Activated T-helper 17 cell treated with anti-CD3 and anti-CD28 coated beads, Interleukin-2, amount 50 U/mL, for 72 hours (primary cell): ENCODE measurements around the gene CACNA1C. TPM values are rescaled to one million over a fixed set of nuclear protein-coding genes. Genes with fewer than 3 reads are reported as not detected.

Experiments
- ATAC-seq: fragments of 150-1000 bp; cut with Tn5 transposase; replicated peaks from 2 replicates; pipeline ENCODE4 v1.10.0; 2021; ENCODE audit warnings: mild to moderate bottlenecking, moderate library complexity
- H3K27ac Mint-ChIP-seq: one replicate; pipeline ENCODE4 v1.8.0; 2022; ENCODE audit warnings: mixed read lengths
- H3K27me3 Mint-ChIP-seq: one replicate; pipeline ENCODE4 v1.8.0; 2022; ENCODE audit warnings: mixed read lengths
- H3K36me3 Mint-ChIP-seq: one replicate; pipeline ENCODE4 v1.8.0; 2022; ENCODE audit warnings: low read depth, mild to moderate bottlenecking, mixed read lengths
- H3K4me1 Mint-ChIP-seq: one replicate; pipeline ENCODE4 v1.8.0; 2022; ENCODE audit warnings: mixed read lengths
- H3K4me3 Mint-ChIP-seq: one replicate; pipeline ENCODE4 v1.8.0; 2022; ENCODE audit warnings: mild to moderate bottlenecking, mixed read lengths
- H3K9me3 Mint-ChIP-seq: one replicate; pipeline ENCODE4 v1.8.0; 2022; ENCODE audit warnings: mixed read lengths
- total RNA-seq, 2 donors: library from RNA; stranded (reverse); gene quantifications; one replicate each; pipeline ENCODE4 v1.2.3, GENCODE V29; 2022

Gene CACNA1C
- total RNA-seq, 2 donors from 2014 or later: 0.04 to 0.21 TPM

GRCh38 chr12:2531371-2531770, 478.6 kb downstream of the CACNA1C start:
- no peaks in the 10 kb centered on the region for H3K4me1 Mint-ChIP-seq
- H3K9me3 Mint-ChIP-seq: no peaks in the 10 kb centered on the region
- no peak overlapping the region for H3K4me3 Mint-ChIP-seq

DNA sequence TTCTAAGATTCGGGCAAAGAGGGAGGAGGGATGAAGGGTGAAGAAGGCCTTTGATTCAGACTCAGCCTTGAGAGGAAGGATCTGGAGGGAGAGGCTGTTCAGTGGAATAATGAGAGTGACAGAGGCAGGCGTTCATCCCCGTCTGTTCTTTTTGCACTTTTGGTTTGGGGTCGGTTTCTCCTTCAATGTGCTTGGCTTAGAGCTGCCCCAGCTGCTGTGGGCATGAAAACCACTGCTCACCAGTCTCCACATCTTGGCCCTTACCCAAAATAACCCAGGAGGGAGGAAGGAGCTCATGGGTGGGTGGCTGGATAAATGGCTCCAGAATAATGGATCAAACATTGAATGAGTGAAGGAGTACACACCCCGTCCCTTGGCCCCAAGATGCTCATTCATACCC, 480.2 kb downstream of the CACNA1C start:
- no peaks in the 10 kb centered on the region for H3K36me3 Mint-ChIP-seq
- no peak overlapping the region for H3K27ac Mint-ChIP-seq
- H3K9me3 Mint-ChIP-seq: no peaks in the 10 kb centered on the region
- no peak for ATAC-seq
- H3K27me3 Mint-ChIP-seq: peaks cover 5% of the 10 kb centered on the region
- no peaks in the 10 kb centered on the region for H3K4me1 Mint-ChIP-seq
- H3K4me3 Mint-ChIP-seq: no peak overlapping the region

More at GRCh38 chr12:2531371-2531770, 478.6 kb downstream of the CACNA1C start:
- ATAC-seq: no peak
- Mint-ChIP-seq H3K27ac (no peak overlapping the region), H3K27me3 (peaks cover 5% of the 10 kb centered on the region), H3K36me3 (no peaks in the 10 kb centered on the region)

DNA sequence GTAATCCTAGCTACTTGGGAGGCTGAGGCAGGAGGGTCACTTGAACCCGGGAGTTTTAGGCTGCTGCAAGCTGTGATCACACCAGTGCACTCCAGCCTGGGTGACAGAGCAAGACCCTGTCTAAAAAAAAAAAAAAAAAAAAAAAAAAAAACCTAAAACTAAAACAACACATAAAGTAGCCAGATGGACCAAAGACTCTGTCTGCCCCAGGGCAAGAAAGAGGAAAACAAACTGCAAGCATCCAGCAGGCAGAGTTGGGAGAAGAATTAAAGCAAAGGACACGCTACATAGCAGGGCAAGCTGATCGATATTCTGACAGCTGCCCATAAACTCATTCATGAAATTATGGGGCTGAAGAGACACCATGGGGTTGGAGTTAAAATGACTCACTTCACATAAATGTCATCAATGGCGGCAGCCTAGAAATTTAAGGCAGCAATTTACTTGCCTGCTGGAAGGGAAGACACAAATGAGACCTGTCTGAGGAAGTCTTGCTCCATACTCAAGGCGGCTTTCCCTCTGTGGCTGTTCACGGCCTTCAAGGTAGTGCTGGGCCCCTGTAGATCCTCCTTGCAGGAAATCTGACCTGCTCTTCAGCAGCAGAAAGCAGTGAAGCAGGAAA, 482.9 kb downstream of the CACNA1C start:
- no peak for ATAC-seq
- H3K27me3 Mint-ChIP-seq: peaks cover 5% of the 10 kb centered on the region
- no peaks in the 10 kb centered on the region for H3K9me3 Mint-ChIP-seq
- H3K36me3 Mint-ChIP-seq: no peaks in the 10 kb centered on the region
- H3K4me1 Mint-ChIP-seq: no peaks in the 10 kb centered on the region
- no peak overlapping the region for H3K4me3 Mint-ChIP-seq
- H3K27ac Mint-ChIP-seq: no peak overlapping the region

DNA sequence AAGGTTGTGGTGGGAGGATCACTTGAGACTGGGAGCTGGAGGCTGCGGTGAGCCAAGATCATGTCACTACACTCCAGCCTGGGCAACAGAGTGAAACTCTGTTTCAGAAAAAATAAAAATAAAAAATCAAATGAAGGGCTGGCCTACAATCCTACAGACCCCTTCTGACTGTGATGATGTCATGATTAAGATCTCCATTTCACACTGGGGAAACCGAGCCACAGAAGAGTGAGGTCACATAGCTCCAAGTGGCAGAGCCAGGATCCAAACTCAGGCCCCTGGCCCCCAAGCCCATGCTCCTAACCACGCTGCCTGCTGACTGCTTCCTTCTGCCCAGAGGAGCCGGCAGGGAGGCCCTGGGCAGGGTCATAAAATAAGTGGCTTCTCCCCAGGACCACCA, 483.9 kb downstream of the CACNA1C start:
- Mint-ChIP-seq H3K4me3 (no peak overlapping the region), H3K27me3 (peaks cover 6% of the 10 kb centered on the region), H3K4me1 (no peaks in the 10 kb centered on the region), H3K27ac (no peak overlapping the region), H3K9me3 (no peaks in the 10 kb centered on the region), H3K36me3 (no peaks in the 10 kb centered on the region)
- no peak for ATAC-seq

GRCh38 chr12:2537868-2538541, 485.2 kb downstream of the CACNA1C start:
- peaks cover 7% of the 10 kb centered on the region for H3K27me3 Mint-ChIP-seq
- no peak for ATAC-seq
- H3K4me3 Mint-ChIP-seq: no peak overlapping the region
- no peaks in the 10 kb centered on the region for H3K4me1 Mint-ChIP-seq
- no peaks in the 10 kb centered on the region for H3K9me3 Mint-ChIP-seq
- H3K27ac Mint-ChIP-seq: no peak overlapping the region
- H3K36me3 Mint-ChIP-seq: no peaks in the 10 kb centered on the region

DNA sequence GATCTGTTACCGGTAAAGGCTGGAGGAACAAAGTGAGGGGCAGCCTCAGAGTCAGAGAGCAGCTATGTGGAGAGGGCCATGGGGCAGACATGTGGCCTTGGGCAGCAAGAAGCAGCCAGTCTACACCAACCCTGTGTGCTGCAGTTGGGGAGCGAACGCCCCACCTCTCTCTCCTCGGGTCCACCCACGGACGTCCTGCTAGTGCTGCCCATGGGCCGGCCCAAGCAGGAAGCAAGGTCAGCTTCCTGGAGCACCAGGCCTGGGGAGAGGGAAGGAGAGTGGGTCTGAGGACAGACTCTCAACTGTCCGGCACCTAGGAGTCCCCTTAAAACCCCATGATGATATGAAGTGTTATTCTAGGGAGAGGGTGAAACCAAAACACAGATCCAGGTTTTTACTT, 487.2 kb downstream of the CACNA1C start:
- no peak for ATAC-seq
- Mint-ChIP-seq H3K4me3 (no peak overlapping the region), H3K9me3 (no peaks in the 10 kb centered on the region), H3K4me1 (no peaks in the 10 kb centered on the region), H3K27ac (no peak overlapping the region), H3K36me3 (no peaks in the 10 kb centered on the region), H3K27me3 (peaks cover 7% of the 10 kb centered on the region)

DNA sequence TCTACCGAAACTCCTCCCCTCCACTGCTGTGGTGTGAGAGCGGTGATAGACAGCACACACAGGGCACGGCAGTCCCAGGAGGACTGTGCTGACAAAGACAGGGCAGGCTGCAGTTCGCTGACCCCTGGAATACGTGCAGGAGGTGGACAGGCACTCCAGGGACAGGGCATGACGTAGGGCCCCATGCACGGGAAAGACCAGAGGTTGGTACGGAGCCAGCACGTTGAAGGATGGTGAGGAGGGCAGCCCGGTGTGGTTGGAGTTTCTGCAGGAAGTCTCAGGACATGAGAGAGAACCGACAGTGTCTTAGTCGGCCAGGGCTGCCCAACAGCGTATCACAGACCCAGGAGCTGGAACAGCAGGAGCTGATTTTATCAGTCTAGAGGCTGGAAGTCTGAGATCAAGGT, 487.8 kb downstream of the CACNA1C start:
- no peaks in the 10 kb centered on the region for H3K9me3 Mint-ChIP-seq
- no peak overlapping the region for H3K4me3 Mint-ChIP-seq
- H3K27ac Mint-ChIP-seq: no peak overlapping the region
- H3K27me3 Mint-ChIP-seq: peaks cover 7% of the 10 kb centered on the region
- no peaks in the 10 kb centered on the region for H3K4me1 Mint-ChIP-seq
- no peaks in the 10 kb centered on the region for H3K36me3 Mint-ChIP-seq
- no peak for ATAC-seq

- no peak overlapping the region for H3K4me3 Mint-ChIP-seq
- H3K4me1 Mint-ChIP-seq: no peaks in the 10 kb centered on the region
- peaks cover 7% of the 10 kb centered on the region for H3K27me3 Mint-ChIP-seq
- H3K9me3 Mint-ChIP-seq: no peaks in the 10 kb centered on the region
- no peak for ATAC-seq
- no peak overlapping the region for H3K27ac Mint-ChIP-seq
- no peaks in the 10 kb centered on the region for H3K36me3 Mint-ChIP-seq
Measured at GRCh38 chr12:2541631-2542204, 488.9 kb downstream of the CACNA1C start.

- Mint-ChIP-seq H3K27me3 (peaks cover 10% of the 10 kb centered on the region), H3K4me3 (no peak overlapping the region), H3K9me3 (no peaks in the 10 kb centered on the region), H3K27ac (no peak overlapping the region), H3K4me1 (no peaks in the 10 kb centered on the region), H3K36me3 (no peaks in the 10 kb centered on the region)
- ATAC-seq: peak; percentile 94
Measured at GRCh38 chr12:2543801-2544200, 491.0 kb downstream of the CACNA1C start.

DNA sequence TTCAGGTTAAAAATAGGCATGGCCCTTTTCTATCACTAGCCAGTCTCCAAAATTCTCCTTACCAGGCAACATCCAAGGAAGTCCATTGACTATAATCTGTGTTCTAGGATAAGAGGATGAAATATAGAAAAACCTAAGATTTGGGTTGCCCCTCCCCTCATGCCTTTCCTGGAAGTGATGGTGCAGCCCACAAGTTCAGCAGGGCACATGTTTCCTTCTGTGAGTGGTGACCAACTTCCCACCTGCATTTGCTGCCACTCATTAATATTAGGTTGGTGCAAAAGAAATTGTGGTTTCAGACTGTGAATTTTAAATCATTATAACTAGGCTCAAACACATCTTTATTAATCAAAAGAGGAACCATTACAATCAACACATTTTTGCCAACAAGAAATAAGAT, 491.4 kb downstream of the CACNA1C start:
- no peaks in the 10 kb centered on the region for H3K9me3 Mint-ChIP-seq
- H3K4me3 Mint-ChIP-seq: no peak overlapping the region
- no peaks in the 10 kb centered on the region for H3K36me3 Mint-ChIP-seq
- ATAC-seq: peak; percentile 6
- H3K4me1 Mint-ChIP-seq: no peaks in the 10 kb centered on the region
- no peak overlapping the region for H3K27ac Mint-ChIP-seq
- peaks cover 10% of the 10 kb centered on the region for H3K27me3 Mint-ChIP-seq

DNA sequence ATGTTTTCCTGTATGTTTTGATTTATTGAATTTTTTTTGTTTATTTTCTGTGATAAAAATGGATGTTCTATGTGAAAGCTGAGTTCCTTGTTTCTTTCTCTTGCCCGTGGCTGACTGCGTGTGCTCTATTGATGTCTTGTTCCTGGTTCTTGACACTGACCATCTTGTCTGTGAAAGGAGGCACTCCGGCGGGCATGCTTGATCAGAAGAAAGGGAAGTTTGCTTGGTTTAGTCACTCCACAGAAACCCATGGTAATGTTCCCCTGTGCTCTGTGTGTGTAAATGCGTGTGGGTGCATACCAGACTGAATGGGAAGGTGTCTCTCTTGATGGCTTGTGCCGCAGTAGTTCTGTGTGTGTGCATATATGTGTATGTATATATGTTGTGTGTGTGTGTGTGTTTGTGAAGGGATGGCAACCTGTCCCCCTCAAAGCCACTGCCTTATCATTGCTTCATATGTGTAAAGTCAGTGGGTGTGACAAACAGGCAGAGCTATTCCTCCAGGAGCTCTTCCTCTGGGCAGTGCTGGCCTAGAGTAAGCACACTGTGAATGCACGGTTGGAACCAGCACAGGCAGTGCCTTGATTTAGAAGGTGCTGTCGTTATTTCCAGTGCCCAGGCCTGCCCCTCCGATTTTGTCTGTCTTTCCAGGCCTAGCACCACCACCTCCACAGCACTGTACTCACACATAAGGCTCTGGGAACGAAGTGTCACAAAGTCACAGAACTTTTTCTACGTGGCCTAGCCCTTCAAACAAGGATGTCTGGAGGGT, 494.7 kb downstream of the CACNA1C start:
- peaks cover 8% of the 10 kb centered on the region for H3K27me3 Mint-ChIP-seq
- H3K9me3 Mint-ChIP-seq: no peaks in the 10 kb centered on the region
- no peak for ATAC-seq
- H3K4me1 Mint-ChIP-seq: no peaks in the 10 kb centered on the region
- no peak overlapping the region for H3K27ac Mint-ChIP-seq
- H3K4me3 Mint-ChIP-seq: no peak overlapping the region
- H3K36me3 Mint-ChIP-seq: no peaks in the 10 kb centered on the region

DNA sequence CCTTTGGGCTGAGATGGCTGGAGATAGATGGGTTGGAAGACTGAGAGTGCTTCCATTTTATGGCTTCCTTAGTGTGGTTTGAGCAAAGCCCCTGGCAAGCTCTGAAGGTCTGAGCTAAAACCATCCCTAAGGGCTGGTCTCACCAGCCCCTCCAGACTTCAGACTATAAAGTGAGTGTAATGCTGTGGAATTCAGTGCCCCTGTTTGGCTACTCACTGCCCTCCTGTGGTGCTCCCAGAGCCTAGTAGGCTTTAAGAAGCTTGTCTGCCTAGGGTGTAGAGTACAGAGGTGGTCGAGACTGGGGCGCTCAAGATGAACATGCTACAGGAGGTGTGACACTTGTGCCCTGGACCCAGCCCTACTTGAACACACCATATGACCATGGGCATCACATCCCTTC, 495.3 kb downstream of the CACNA1C start:
- H3K4me3 Mint-ChIP-seq: no peak overlapping the region
- H3K9me3 Mint-ChIP-seq: no peaks in the 10 kb centered on the region
- peaks cover 8% of the 10 kb centered on the region for H3K27me3 Mint-ChIP-seq
- H3K4me1 Mint-ChIP-seq: no peaks in the 10 kb centered on the region
- H3K36me3 Mint-ChIP-seq: no peaks in the 10 kb centered on the region
- no peak for ATAC-seq
- H3K27ac Mint-ChIP-seq: no peak overlapping the region

DNA sequence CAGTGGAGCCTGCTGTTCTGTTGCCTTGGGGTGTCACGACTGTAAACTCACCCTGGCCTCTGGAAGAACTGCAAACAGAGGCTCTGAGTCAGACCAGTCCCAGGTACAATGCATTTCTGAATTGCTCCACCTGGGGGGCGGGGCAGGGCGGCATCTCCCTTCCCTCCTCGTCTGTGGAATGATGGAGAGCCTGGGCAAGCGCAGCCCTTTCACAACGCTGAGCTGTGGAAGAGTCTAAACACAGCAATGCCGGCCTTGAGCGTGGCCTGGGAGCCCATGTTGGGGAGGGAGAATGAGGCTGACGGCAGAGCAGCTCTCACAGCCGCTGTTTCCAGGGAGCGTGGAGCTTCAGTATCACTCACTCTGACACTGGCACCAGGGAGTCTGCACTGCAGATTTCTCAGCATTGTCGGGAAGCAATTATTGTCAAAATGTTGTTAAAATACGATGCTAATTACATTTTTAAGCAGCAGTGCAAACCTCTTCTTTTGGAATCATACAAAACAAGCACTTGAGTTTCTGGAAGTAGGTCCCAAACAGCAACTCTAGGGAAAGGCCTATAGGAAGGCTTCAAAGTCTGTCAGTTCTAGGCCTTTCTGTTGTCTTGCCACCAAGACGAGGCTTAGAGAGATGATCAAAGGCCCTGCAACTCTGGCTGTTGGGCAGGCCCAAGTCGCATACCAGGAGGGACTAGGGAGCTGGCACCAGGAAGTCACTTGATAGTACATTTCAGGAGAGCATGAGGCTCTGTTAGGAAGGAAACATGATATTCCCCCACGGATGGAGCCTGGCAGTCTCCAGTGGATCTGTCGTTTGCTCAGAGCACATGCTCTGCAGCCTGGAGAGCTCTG, 498.0 kb downstream of the CACNA1C start:
- no peaks in the 10 kb centered on the region for H3K9me3 Mint-ChIP-seq
- no peak overlapping the region for H3K27ac Mint-ChIP-seq
- H3K27me3 Mint-ChIP-seq: peaks cover 9% of the 10 kb centered on the region
- H3K4me1 Mint-ChIP-seq: no peaks in the 10 kb centered on the region
- H3K36me3 Mint-ChIP-seq: no peaks in the 10 kb centered on the region
- ATAC-seq: no peak
- H3K4me3 Mint-ChIP-seq: no peak overlapping the region

DNA sequence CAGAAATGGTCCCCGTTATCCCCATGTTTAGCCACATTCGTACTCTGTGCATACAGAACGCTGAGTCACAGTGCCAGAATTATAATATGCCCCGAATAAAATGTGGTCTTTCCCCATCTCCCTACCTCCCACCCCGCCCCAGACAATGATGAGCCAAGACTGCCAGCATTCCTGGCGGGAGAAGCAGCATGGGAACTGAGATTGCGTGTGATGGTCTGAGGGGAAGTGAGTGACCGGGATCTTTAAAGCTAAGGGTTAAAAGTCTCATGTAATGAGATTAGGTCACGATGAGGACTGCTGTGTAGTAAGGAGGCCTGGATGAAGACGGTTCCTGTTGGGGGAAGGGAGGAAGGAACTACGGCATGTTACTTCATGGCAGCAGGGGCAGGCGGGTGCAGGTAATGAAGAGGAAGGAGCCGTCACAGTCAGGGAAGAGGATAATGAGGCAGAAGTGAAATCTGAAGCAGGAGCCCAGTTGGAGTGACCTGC, 498.7 kb downstream of the CACNA1C start:
- no peaks in the 10 kb centered on the region for H3K4me1 Mint-ChIP-seq
- peaks cover 12% of the 10 kb centered on the region for H3K27me3 Mint-ChIP-seq
- H3K36me3 Mint-ChIP-seq: no peaks in the 10 kb centered on the region
- no peak for ATAC-seq
- H3K27ac Mint-ChIP-seq: no peak overlapping the region
- H3K9me3 Mint-ChIP-seq: no peaks in the 10 kb centered on the region
- no peak overlapping the region for H3K4me3 Mint-ChIP-seq
